ENCODE measurements around the gene GTF2F1. TPM values are rescaled to one million over a fixed set of nuclear protein-coding genes. Genes with fewer than 3 reads are reported as not detected.

GTF2F1 gene
- total RNA-seq, 1 donor = 48.1 TPM

GRCh38 chr19:6379744-6380143 lies 13.2 kb downstream of the GTF2F1 start:
- Histone ChIP-seq H3K27ac (ENCODE audit: low read depth, low read length) (no peak overlapping the region), H3K36me3 (ENCODE audit: insufficient read depth, low read length) (peaks cover 43% of the 10 kb centered on the region), H3K4me1 (ENCODE audit: insufficient read depth, low read length) (no peaks in the 10 kb centered on the region), H4K20me1 (ENCODE audit: insufficient read depth, low read length) (no peaks in the 10 kb centered on the region), H3K4me3 (ENCODE audit: insufficient read depth, low read length) (no peak overlapping the region), H3K4me2 (ENCODE audit: insufficient read depth, low read length) (no peak overlapping the region), H3K27me3 (ENCODE audit: insufficient read depth, low read length) (no peaks in the 10 kb centered on the region), H3K9me3 (ENCODE audit: low read depth, low read length) (no peaks in the 10 kb centered on the region), H2AFZ (ENCODE audit: low read length) (no peak overlapping the region), H3K79me2 (ENCODE audit: insufficient read depth, low read length) (no peaks in the 10 kb centered on the region)
- no peak for TF ChIP-seq CTCF (IDR thresholded peaks at IDR 0.05; ENCODE audit: extremely low read depth, low read depth, low read length)
- peak; percentile 83 for DNase-seq (ENCODE audit: insufficient read length, low spot score, missing footprints)

GRCh38 chr19:6378486-6378885 lies 14.5 kb downstream of the GTF2F1 start:
- Histone ChIP-seq H3K4me2 (ENCODE audit: insufficient read depth, low read length) (no peak overlapping the region), H3K36me3 (ENCODE audit: insufficient read depth, low read length) (peaks cover 42% of the 10 kb centered on the region), H3K4me1 (ENCODE audit: insufficient read depth, low read length) (peaks cover 4% of the 10 kb centered on the region), H3K79me2 (ENCODE audit: insufficient read depth, low read length) (no peaks in the 10 kb centered on the region), H2AFZ (ENCODE audit: low read length) (no peak overlapping the region), H3K9me3 (ENCODE audit: low read depth, low read length) (no peaks in the 10 kb centered on the region), H4K20me1 (ENCODE audit: insufficient read depth, low read length) (no peaks in the 10 kb centered on the region), H3K27me3 (ENCODE audit: insufficient read depth, low read length) (no peaks in the 10 kb centered on the region), H3K27ac (ENCODE audit: low read depth, low read length) (no peak overlapping the region), H3K4me3 (ENCODE audit: insufficient read depth, low read length) (no peak overlapping the region)
- no peak for TF ChIP-seq CTCF (IDR thresholded peaks at IDR 0.05; ENCODE audit: extremely low read depth, low read depth, low read length)
- peak; percentile 71 for DNase-seq (ENCODE audit: insufficient read length, low spot score, missing footprints)

- Histone ChIP-seq H2AFZ (ENCODE audit: low read length) (no peak overlapping the region), H3K27me3 (ENCODE audit: insufficient read depth, low read length) (no peaks in the 10 kb centered on the region), H4K20me1 (ENCODE audit: insufficient read depth, low read length) (no peaks in the 10 kb centered on the region), H3K27ac (ENCODE audit: low read depth, low read length) (no peak overlapping the region), H3K4me1 (ENCODE audit: insufficient read depth, low read length) (peaks cover 4% of the 10 kb centered on the region), H3K4me3 (ENCODE audit: insufficient read depth, low read length) (no peak overlapping the region), H3K4me2 (ENCODE audit: insufficient read depth, low read length) (no peak overlapping the region), H3K79me2 (ENCODE audit: insufficient read depth, low read length) (no peaks in the 10 kb centered on the region), H3K9me3 (ENCODE audit: low read depth, low read length) (no peaks in the 10 kb centered on the region), H3K36me3 (ENCODE audit: insufficient read depth, low read length) (peaks cover 37% of the 10 kb centered on the region)
- DNase-seq (ENCODE audit: insufficient read length, low spot score, missing footprints) = peak; percentile 86
- TF ChIP-seq CTCF (IDR thresholded peaks at IDR 0.05; ENCODE audit: extremely low read depth, low read depth, low read length) = no peak
Observed at GRCh38 chr19:6378041-6378440, 14.9 kb downstream of the GTF2F1 start.

GRCh38 chr19:6376512-6377190 lies 16.3 kb downstream of the GTF2F1 start:
- Histone ChIP-seq H3K4me1 (ENCODE audit: insufficient read depth, low read length) (peaks cover 8% of the 10 kb centered on the region), H2AFZ (ENCODE audit: low read length) (no peak overlapping the region), H3K79me2 (ENCODE audit: insufficient read depth, low read length) (no peaks in the 10 kb centered on the region), H3K36me3 (ENCODE audit: insufficient read depth, low read length) (peaks cover 27% of the 10 kb centered on the region), H4K20me1 (ENCODE audit: insufficient read depth, low read length) (no peaks in the 10 kb centered on the region), H3K4me3 (ENCODE audit: insufficient read depth, low read length) (no peak overlapping the region), H3K4me2 (ENCODE audit: insufficient read depth, low read length) (no peak overlapping the region), H3K9me3 (ENCODE audit: low read depth, low read length) (no peaks in the 10 kb centered on the region), H3K27ac (ENCODE audit: low read depth, low read length) (no peak overlapping the region), H3K27me3 (ENCODE audit: insufficient read depth, low read length) (no peaks in the 10 kb centered on the region)
- peak; percentile 82 for DNase-seq (ENCODE audit: insufficient read length, low spot score, missing footprints)
- no peak for TF ChIP-seq CTCF (IDR thresholded peaks at IDR 0.05; ENCODE audit: extremely low read depth, low read depth, low read length)

Measured in osteoblast (primary cell).